Thoracic aorta (tissue), 2 donors: ENCODE measurements around the gene STOX2. TPM values are rescaled to one million over a fixed set of nuclear protein-coding genes. Genes with fewer than 3 reads are reported as not detected.
"Not testable (repeated sequence)": the region's sequence is repeated elsewhere in the genome, so short reads cannot be mapped to it uniquely, and the experiment has no call there.

Experiments used
- ATAC-seq: fragments of 150-250 bp; one replicate; pipeline ENCODE4 v1.8.0; 2017; ENCODE audit warnings: low read depth; ENCODE audit not compliant: insufficient number of reproducible peaks, low FRiP score
- DNase-seq: peaks from one replicate; pipeline ENCODE4 v3.0.0-alpha.2; 2020; ENCODE audit warnings: low spot score
- H3K27ac ChIP-seq, 2 donors: fragments of 200-600 bp; sonication (generic); 1 replicate in 1 of 2; 2 replicates in 1 of 2; pipeline ENCODE4 v1.5.1; 2016; ENCODE audit warnings: mild to moderate bottlenecking in 2 of 2, moderate library complexity in 2 of 2
- H3K27me3 ChIP-seq: fragments of 200-600 bp; sonication (generic); replicated peaks from 2 replicates; pipeline ENCODE4 v1.6.0; 2016; ENCODE audit warnings: mild to moderate bottlenecking; ENCODE audit not compliant: insufficient read depth
- H3K36me3 ChIP-seq: fragments of 200-600 bp; sonication (generic); one replicate; pipeline ENCODE4 v1.5.1; 2016
- H3K4me1 ChIP-seq, 2 donors: fragments of 200-600 bp; sonication (generic); 1 replicate in 1 of 2; 2 replicates in 1 of 2; pipeline versions ENCODE4 v1.5.1 to v1.6.0; 2016; ENCODE audit warnings: low read depth in 2 of 2, mild to moderate bottlenecking in 1 of 2; ENCODE audit not compliant: control insufficient read depth in 1 of 2
- H3K4me3 ChIP-seq: fragments of 200-600 bp; sonication (generic); 2 replicates; pipeline ENCODE4 v1.5.1; 2016; ENCODE audit warnings: mild to moderate bottlenecking
- H3K9me3 ChIP-seq: fragments of 200-600 bp; sonication (generic); 2 replicates; pipeline ENCODE4 v1.5.1; 2016
- CTCF ChIP-seq: fragments of 200-600 bp; sonication (generic); IDR thresholded peaks from one replicate; pipeline ENCODE4 v1.5.1; 2019; ENCODE audit warnings: antibody characterized with exemption
- total RNA-seq, 2 donors: library from RNA; depleted of rRNA; stranded (reverse); fragments of >200 nt; gene quantifications; one replicate each; pipeline versions ENCODE4 v1.1.0 to v1.2.3, GENCODE V29; 2016

Gene STOX2
- total RNA-seq, 2 donors from 2014 or later: 5.9 to 20.2 TPM

GRCh38 chr4:184041156-184041555 is 136.0 kb downstream of the STOX2 start:
- TF ChIP-seq CTCF: no peak
- Histone ChIP-seq H3K4me3 (no peak overlapping the region), H3K27me3 (no peaks in the 10 kb centered on the region), H3K9me3 (peaks cover 6% of the 10 kb centered on the region), H3K36me3 (no peaks in the 10 kb centered on the region), H3K4me1 (no peaks in the 10 kb centered on the region), H3K27ac (no peak overlapping the region)
- no peak for ATAC-seq
- DNase-seq: no peak

- peaks cover 12% of the 10 kb centered on the region for H3K9me3 ChIP-seq
- H3K4me1 ChIP-seq: no peaks in the 10 kb centered on the region
- no peak overlapping the region for H3K27ac ChIP-seq
- DNase-seq (no peak), ATAC-seq (no peak)
- TF ChIP-seq CTCF: no peak
- no peaks in the 10 kb centered on the region for H3K27me3 ChIP-seq
- H3K36me3 ChIP-seq: no peaks in the 10 kb centered on the region
- H3K4me3 ChIP-seq: no peak overlapping the region
Measured at GRCh38 chr4:184046148-184046547, 141.0 kb downstream of the STOX2 start.

- not testable (repeated sequence) for ATAC-seq, H3K9me3 ChIP-seq, H3K36me3 ChIP-seq, H3K4me1 ChIP-seq, H3K27me3 ChIP-seq, H3K4me3 ChIP-seq, DNase-seq, H3K27ac ChIP-seq
Measured at GRCh38 chr4:184051262-184051661, 146.2 kb downstream of the STOX2 start.

- no peak for DNase-seq
- Histone ChIP-seq H3K27me3 (no peaks in the 10 kb centered on the region), H3K4me3 (no peak overlapping the region), H3K9me3 (no peaks in the 10 kb centered on the region), H3K4me1 (no peaks in the 10 kb centered on the region), H3K27ac (no peak overlapping the region), H3K36me3 (no peaks in the 10 kb centered on the region)
- no peak for ATAC-seq
- no peak for TF ChIP-seq CTCF
Measured at GRCh38 chr4:184052616-184053015, 147.5 kb downstream of the STOX2 start.

GRCh38 chr4:184053434-184053833 is 148.3 kb downstream of the STOX2 start:
- H3K9me3 ChIP-seq: no peaks in the 10 kb centered on the region
- TF ChIP-seq CTCF: no peak
- DNase-seq (no peak), ATAC-seq (no peak)
- no peaks in the 10 kb centered on the region for H3K27me3 ChIP-seq
- H3K4me3 ChIP-seq: no peak overlapping the region
- no peak overlapping the region for H3K27ac ChIP-seq
- no peaks in the 10 kb centered on the region for H3K36me3 ChIP-seq
- no peaks in the 10 kb centered on the region for H3K4me1 ChIP-seq

- no peak for TF ChIP-seq CTCF
- H3K4me3 ChIP-seq: no peak overlapping the region
- no peaks in the 10 kb centered on the region for H3K27me3 ChIP-seq
- no peaks in the 10 kb centered on the region for H3K9me3 ChIP-seq
- DNase-seq: no peak
- no peak for ATAC-seq
- no peak overlapping the region for H3K27ac ChIP-seq
- H3K4me1 ChIP-seq: no peaks in the 10 kb centered on the region
- H3K36me3 ChIP-seq: no peaks in the 10 kb centered on the region
Measured at GRCh38 chr4:184056877-184057276, 151.8 kb downstream of the STOX2 start.
